PC-9 (cell line): ENCODE measurements around the gene PRAMEF17.
"Not testable (repeated sequence)": the region's sequence is repeated elsewhere in the genome, so short reads cannot be mapped to it uniquely, and the experiment has no call there.

ENCODE experiments used
- EZH2 ChIP-seq: fragments of 200-600 bp; sonication (generic); IDR thresholded peaks from 2 replicates; pipeline ENCODE4 v1.8.0; 2017; ENCODE audit warnings: antibody characterized with exemption, low read depth
- TF ChIP-seq, protein P1 (sequence below): fragments of 200-600 bp; sonication (generic); conservative IDR thresholded peaks from 2 replicates; pipeline ENCODE4 v1.6.1; 2017; ENCODE audit warnings: mixed run types, antibody characterized with exemption, mild to moderate bottlenecking, moderate library complexity

DNA sequence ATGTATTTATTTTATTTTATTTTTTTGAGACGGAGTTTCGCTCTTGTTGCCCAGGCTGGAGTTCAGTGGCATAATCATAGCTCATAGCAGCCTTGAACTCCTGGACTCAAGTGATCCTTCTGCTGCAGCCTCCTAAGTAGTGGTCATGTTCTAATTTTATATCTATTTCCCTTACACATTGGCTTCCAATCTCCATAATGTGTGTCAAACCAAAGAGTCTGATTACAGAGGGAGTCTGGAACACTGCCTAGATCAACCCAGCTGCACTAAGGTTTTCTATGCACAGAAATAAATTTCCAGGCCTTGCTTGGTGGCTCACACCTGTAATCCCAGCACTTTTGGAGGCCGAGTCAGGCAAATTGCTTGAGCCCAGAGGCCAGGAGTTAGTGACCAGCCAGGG lies 10.4 kb upstream of the PRAMEF17 start:
- TF ChIP-seq, protein P1, sequence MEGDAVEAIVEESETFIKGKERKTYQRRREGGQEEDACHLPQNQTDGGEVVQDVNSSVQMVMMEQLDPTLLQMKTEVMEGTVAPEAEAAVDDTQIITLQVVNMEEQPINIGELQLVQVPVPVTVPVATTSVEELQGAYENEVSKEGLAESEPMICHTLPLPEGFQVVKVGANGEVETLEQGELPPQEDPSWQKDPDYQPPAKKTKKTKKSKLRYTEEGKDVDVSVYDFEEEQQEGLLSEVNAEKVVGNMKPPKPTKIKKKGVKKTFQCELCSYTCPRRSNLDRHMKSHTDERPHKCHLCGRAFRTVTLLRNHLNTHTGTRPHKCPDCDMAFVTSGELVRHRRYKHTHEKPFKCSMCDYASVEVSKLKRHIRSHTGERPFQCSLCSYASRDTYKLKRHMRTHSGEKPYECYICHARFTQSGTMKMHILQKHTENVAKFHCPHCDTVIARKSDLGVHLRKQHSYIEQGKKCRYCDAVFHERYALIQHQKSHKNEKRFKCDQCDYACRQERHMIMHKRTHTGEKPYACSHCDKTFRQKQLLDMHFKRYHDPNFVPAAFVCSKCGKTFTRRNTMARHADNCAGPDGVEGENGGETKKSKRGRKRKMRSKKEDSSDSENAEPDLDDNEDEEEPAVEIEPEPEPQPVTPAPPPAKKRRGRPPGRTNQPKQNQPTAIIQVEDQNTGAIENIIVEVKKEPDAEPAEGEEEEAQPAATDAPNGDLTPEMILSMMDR = not testable (repeated sequence)
- TF ChIP-seq EZH2 = not testable (repeated sequence)
